GM21447 (cell line): ENCODE measurements around the gene NTF3.

ENCODE experiments used
- ATAC-seq: cut with Tn5 transposase; IDR thresholded peaks from one replicate; pipeline ENCODE4 v1.9.1; 2021; ENCODE audit not compliant: unreplicated experiment

NTF3 gene

DNA sequence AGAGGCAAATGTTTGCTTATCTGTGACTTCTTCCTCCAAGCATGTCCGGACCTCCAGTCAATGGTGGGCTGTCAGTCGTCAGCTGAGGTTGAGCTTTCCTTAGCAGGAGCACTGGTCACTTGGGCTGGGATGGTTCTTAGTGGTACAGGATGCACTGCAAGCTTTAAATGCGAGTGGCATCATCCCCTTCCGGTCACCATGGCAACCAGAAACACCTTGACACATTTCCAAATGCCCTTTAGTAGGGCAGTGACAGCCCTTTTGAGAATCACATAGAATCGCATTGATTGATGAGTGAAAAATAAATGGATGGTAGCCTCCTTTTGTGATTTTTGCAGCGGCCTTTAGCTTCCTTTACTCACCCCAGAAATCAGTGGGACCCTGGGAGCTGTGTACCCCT is 24.1 kb downstream of the NTF3 start:
- no peak for ATAC-seq

DNA sequence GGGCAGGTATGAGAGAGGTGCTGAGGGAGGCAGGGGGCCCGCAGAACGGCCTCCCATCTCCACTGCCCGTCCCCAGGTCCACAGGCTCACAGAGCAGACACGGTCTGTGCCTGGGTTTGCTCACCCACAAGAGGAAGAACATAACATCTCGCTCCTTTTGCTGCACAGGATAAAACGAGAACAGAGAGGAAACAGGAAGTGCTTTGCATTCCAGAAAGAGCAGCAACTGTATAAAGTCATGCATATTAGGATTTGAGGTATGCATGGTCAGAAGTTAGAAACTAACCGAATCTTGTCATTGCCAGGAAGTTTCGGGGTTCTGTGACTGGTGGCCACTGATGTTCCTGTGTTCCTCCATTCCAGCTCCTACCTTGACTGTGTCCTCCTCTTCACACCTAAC is 25.0 kb downstream of the NTF3 start:
- ATAC-seq: no peak

DNA sequence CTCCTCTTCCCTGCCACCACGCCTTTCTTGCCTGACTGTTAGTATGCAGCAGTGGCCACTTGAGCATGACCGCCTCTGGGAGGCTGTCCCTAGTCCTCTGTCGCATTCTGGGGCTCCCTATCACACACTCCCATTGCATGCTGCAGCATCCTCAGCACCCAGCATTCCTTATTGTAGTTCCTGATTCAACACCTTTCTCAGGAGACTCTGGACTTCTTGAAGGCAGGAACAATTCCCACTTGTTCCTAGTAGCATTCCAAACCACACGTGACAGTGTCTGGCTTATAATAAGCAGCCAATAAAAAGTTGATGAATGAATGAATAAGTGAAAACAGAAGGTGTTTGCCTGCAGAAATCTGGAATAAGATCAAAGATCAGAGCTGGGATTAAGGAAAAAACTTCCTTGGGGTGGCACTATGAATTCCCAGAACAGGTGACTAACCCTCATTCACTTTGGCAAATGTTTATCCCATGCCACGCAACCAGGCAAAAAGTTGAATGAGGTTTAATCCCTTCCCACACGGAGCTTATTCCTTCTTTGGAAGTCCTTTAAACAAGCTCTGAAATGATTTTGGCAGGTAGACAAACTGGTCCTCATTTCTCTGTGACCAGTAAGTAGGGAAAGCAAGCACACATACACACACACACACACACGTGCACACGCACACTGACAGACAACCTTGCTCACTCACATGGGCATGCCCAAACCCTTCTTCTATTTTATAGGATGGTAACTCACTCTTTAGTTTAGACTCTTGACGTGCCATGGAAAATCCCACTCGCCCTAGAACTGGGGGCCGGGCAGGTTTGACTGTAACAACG is 26.5 kb downstream of the NTF3 start:
- ATAC-seq: no peak

DNA sequence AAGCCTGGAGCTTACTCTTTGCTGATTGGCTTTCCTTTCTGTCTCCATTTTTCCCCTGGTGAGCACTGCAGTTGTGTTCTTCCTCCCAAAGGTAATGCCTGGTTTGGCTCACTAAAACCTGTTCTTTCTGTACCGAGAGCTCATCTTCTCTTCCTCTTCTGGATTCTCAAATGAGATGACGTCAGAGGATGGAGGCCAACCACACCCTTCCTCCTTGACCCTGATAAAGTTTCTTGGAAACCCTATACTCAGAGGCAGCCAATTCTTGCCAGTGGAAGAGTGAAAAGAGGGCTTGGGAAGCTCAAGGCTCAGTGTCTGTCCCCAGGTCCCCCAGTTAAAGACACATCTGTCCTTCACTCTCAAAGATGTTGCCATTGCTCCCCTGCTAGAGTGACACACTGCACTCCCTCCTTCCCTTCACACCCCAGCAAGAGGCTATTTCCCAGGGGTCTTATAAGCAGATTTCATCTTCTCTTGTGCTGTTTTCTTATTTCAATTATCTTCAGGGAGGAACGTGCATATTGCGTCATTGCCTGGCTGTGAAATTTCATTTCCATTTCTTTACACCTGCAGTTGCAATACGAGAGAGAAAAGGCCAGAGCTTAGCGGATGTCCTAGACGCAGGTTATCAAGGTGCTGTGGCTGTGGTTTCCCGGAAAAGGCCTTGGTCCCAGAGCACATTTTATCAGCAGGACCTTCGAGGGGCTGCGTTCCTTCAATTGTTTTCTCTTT is 27.3 kb downstream of the NTF3 start:
- no peak for ATAC-seq

DNA sequence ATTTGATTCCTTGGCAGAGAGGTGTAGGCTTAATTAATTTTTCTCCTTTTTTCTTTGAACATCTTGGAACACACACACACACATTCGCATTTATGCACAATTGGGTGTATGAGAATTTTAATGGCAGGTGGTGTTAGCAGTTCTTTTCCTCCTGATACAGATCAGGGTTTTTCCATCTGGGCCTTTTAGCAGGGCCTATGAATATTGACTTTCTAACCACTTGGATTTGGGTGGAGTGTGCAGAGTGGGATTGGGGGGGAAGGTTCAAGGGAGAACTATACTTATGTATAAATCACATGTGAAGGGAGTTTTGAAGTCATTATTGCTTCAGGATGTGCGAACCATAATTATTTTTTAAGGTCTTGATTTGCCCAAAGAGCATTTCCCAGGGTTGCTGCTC is 28.9 kb downstream of the NTF3 start:
- no peak for ATAC-seq

DNA sequence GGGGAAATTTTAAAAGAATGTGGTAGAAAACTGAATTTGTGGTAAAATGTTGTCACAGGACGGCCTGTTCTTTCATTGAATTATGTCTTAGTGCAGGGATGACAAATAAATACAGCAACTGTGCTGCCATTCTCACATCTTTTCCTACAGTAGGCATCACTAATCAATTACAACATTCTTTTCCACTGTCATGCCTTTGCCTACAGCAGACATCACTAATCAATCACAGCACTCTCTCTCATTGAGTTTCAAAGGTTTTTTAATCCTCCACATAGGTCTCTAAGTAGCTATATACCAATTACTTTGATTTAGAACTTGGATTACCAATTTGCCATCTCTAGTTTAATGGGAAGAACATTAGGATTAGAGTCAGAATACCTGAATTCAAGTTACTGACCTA is 30.1 kb downstream of the NTF3 start:
- ATAC-seq: no peak

DNA sequence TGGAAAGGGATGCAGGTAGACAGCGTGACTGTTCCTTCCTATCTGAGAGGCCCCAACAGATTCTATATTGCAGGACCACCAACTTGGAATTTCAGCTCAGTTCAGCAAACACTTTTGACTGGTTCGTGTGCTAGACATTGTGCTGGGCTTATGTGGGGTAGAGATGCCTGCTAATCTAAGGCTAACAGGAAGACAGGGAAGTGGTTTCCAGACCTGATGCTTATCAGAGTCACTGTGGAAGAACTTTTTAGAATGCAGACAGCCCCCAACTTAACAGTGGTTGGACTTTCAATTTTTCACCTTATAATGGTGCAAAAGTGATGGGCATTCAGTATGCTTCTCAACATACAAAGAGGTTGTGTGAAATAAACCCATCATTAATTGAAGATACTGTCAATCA is 32.2 kb downstream of the NTF3 start:
- ATAC-seq: no peak

DNA sequence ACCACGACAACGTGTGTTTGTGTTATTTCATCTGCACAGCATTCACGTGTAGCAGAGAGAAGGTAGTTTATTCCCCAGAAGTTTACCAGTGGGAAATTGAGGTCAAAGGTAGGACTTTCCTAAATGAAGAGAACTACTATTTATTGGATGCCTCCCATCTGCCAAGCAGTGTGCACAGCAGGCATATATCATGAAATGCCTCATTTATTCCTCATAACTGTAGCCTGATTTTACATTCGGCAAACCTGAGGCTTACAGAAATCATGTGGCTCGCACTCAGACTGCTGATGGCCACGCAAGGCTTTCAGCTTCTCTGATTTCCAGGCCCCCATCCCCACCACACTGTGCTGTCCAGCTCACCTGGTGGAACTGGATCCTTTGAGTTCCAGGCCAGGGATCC is 33.5 kb downstream of the NTF3 start:
- no peak for ATAC-seq

DNA sequence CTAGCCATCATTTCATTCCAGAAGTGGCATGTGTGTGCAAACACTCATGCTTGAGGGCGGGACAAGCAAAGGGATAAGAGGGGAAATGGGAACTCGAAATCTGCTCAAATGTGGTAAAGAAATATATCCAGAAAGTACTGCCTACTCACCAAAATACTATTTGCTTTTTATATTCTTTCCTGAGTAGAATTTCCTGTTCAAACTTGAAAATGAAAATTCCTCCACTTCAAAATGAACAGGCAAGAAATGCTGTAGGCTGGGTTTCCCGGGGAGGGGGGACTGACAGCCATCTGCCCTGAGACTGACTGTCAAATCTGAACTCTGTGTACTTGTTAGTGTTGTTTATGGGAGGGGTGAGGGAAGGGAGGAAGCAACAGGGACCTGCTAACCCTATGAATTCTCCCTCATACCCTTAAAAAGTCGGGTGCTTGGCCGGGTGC is 34.6 kb downstream of the NTF3 start:
- no peak for ATAC-seq

DNA sequence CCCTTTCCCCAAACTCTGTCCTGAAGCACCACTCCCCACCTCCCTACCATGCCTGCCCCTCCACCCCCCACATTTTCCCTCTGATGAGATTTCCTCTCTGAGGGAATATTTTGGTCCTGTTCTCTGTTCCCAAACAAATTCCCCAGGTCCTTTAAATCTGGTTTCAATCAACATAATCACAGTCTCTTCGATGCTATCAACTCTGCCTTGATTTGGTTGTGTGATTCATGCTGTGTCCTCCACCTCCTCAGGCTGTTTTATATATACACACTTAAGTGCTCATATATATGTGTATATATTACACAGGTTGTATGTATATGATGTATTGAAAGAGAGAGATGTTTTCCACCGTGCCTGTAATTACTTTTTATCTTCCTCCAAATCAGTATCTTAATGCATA is 36.0 kb downstream of the NTF3 start:
- no peak for ATAC-seq

DNA sequence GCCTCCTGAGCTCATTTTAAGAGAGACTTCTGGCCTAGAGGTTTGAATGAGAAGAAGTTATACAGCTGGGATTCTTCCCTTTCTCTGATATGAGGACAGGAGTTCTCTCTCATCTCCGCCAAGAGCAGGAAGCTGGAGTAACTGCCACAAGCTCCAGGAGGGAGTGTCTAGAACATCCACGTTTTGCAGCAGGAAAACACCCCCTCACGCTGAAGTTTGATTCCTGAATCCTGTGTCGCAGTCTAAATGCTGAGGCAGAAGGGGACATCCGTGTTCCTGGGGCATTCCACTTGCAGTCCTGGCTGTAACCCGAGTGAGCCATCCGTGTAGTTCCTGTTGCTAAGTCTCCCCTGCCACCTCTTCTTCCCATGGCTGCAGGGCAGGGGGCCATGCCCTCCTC is 38.3 kb downstream of the NTF3 start:
- ATAC-seq: no peak

DNA sequence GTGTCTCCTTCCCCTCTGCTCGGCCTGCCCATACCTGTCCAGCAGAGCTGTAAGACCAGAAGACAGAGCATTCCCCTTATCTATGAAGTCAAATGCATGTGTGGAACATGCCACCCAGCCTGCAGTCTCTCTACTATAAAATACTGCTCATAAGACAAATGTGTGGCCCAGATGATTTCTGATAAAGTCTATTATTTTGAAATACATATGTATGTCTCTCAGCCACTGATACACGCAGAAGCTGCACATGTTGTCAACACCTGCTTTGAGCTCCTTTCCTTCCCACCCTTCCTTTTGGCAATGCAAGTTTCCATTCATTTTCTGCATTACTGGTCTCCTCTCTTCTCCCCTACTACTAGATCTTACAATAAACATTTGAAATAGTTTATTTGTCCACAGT is 38.8 kb downstream of the NTF3 start:
- ATAC-seq: no peak

DNA sequence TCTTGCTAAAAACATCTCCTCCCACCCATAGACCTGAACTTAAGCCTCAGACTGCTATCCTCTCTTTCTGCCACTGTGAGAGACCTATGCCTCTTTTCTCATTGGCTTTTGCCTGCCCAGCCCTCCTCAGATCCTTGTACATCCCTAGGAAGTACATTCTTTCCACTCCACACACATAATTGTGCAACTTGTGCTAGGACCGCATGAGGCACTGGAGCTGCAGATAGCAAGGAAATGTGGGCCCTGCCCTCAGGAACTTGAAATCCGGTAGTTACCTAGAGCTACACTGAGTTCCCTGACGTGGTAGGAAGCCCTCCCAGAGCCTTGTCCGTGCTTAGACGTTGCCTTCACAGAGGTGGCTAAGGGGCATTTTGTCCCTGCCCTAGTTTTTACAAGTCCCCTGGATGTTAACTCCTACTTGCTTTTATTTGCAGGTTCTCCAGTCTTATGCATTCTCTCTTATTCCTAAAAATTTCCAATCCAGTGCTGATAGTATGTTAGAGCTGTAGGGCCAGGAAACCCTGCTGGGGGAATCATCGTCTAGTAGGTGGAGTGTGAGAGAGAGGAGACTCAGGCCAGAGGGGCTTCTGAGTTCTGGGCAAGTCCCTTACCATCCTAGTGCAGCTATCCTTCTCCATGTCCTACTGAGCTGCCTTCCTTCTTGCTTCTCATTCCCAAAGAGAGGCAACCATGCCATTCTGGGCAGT is 41.3 kb downstream of the NTF3 start:
- ATAC-seq: no peak

DNA sequence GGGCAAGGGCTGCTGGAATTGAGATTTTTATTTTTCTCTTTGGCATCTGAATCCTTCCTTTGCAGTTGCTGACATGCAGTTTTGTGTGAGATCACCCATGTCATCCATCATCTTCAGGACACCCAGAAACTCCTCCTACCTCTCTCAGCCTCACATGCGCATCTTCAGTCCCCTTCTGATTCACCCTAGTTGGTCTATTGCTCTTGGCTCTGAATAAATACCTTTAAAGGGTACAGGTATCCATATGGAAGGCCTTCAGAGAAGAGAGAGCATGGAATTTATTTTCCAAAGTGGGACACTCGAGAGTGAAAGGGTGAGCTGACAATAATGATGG is 41.8 kb downstream of the NTF3 start:
- no peak for ATAC-seq

DNA sequence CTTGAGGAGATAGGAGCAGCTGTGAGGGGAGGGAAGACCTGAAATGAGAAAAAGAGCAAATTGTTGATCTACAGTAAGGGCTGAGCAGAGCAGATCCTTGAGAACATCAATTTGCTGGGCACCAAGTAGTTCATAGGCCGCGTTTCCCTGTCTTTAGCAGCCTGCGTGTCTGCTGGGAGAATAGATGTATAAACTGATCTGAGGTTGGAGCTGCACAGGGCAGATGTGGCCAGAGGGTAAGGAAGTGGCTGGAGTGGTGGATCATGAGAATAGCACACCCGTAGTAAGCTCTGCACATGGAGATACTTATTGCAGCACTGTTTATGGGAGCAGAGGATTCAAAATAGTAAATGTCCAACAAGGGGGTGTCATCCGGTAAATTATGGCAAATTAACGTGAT is 44.4 kb downstream of the NTF3 start:
- ATAC-seq: no peak

DNA sequence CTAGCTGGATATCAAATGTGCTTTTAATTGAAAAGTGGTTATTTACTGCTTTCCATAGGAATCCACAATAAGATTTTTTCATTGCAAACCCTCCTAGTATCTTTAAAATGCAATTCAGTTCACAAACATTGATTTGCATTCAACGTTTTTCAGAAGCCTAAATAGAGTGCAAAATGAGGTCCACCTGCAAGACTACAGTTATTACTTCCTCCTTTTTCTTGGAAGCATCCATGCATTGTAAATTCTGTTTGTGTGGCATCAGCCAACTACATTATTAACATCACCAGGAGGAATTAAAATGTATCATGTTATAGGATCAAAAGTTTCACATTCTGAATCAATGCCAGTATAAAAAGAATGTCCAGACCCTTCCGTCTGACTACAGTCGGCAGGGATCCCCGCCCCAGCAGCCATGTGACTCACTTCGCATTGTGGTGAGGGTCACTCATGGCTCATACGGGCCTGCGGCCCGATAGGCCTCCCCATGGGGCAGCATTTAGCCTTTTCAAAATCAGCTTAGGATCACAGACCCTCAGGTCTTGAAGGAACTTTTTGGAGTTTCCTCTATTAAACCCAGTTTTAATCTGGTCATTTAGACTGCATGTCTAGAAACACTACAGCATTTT is 46.3 kb downstream of the NTF3 start:
- no peak for ATAC-seq

DNA sequence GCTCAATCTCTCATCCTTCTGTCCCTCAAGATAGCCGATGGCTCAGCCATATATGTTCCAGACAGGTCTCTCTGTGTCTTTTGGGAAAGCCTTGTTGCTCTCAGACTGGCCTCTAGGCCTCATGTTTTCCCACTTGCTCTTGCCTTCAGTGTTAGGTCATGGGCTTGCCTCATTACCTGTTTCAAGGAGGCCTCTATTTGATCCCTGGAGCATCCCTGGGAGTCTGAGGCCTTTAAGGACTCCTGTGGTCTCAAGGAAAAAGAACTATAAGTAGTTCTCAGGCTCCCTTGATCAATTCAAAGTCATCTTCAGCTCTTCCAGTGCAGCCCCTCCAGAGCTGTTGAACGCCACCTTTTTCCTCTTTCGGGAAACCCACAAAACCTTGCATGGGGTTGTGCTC is 47.9 kb downstream of the NTF3 start:
- no peak for ATAC-seq

DNA sequence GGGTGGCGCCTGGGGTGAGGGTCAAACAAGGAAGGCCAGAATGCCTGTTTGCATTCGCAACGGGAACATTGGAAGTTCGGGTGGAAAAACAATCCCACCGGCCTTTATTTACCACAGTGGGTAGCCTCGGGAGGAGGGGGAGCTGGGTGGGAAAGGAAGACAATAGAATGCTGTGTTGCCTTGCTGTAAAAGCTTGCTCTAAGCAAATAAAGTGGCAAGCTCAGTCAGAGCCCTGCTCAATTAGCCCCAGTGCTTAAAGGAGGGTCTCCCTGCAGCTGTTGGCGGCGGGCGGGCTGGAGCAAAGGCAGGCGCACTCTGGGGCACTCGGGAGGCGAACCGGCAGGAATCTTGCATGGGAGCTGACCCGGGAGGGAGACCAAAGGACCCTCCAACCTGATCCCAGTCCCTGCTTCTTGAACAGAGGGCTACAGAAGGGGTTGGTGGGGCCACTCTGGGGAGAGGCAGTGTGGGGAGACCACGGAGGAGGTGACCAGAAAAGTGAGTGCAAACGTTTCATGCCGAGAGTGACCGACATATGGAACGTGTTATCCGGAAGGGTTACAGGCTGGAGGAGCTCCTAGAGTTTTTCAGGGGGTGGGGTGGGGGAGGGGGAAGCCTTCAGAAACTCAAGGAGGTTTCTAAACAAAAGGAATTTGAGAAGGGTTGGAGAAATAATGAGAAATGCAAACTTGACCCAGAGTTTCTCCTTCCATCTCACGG is 48.5 kb downstream of the NTF3 start:
- ATAC-seq: no peak

DNA sequence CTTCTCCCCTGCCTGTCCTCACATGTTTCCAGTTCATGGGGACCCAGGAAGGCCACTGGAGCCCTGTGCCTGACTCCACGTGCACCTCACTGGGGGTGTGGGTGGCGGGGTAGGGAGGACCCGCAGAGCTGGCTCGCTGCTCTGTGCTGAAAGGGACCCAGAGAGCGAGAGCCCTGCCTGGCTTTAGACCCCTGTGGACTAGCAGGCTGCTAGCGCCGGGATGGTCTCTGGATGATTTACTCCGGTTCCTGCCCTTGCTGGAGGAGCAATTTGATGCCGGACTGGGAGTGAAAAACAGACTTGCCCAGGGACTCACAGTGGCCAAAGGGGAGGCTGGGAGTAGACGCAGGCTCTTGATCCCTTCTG is 49.0 kb downstream of the NTF3 start:
- ATAC-seq: no peak

DNA sequence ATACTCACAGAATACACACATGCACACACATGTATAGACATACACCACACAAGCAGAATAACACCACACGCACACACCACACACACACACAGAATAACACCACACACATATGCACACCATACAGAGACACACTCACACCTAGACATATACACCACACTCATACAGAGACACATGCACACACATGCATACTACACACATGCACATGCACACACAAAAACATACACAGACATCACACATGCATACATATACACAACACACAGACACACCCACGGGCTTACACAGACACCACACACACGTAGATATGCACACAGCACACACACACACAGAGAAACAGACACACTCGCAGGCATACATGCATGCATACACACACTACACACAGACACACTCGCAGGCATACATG is 49.7 kb downstream of the NTF3 start:
- no peak for ATAC-seq

DNA sequence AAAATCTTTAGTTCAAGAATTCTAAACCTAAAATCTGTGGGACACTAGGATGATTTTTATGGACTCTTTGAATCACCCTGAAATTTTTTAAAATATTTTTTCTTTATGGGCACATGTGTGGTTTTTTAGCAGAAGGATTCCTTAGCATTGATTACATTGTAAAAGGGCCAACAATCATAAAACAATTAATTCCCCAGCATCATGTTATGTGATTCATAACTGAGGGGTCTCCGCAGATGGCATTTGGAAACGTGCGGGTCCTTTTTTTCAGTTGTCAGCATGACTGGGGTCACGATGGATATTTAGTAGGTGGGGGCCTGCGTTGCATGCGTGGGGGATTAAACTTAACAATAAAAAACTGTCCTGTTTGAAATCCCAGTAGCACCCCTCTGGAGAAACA is 52.5 kb downstream of the NTF3 start:
- ATAC-seq: no peak
